GM19395 (cell line): ENCODE results near the gene ANAPC10.

Source experiments
- ATAC-seq: cut with Tn5 transposase; IDR thresholded peaks from one replicate; pipeline ENCODE4 v1.9.1; 2021; ENCODE audit warnings: mild to moderate bottlenecking, moderate library complexity; ENCODE audit not compliant: unreplicated experiment

The ANAPC10 gene, protein sequence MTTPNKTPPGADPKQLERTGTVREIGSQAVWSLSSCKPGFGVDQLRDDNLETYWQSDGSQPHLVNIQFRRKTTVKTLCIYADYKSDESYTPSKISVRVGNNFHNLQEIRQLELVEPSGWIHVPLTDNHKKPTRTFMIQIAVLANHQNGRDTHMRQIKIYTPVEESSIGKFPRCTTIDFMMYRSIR

DNA sequence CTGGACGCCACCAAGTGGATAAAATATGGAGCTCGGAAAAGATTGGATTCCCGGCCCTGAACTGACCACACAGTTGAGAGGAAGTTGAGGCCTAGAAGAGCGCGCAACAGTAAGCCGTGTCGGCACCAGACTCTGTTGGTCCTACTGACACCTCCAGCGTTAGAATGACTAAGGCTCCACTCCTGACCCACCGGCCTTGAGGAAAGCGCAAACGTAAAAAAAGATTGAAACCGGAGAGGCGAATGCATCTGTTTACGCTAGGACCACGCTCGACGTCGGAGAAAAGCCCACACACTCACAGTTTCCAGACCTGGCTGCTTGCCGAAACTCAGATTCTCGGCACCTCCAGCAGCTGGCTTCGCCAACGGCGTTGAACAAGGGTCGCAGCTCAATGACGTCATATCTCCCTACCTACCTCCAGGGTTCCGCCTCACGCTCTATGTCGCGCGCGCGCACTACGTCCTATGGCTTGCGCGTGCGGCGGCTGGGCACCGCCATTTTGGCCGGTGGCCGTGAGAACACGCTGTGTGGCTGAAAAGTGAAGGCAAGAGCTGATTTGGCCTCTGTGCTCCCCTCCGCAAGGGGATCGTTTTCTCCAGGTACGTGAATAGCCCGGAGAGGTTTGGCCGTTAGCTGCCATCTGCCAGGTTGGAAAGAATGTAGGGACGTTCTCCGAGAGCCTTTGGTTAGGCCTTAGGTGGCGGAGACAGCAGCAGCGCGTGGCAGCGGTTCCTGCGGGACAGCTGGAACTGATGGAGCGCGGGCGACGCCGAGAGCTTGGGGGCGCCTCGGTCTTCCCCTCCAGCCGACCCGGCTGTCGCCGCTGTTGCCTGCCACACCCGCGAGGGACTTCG is at the start of gene ANAPC10, which contains the start of gene ABCE1:
TSS of gene ANAPC10 (minus strand) at position 376 of the 854 bp plus-strand sequence. CDS start 2,097 bp downstream, outside the sequence.
TSS of gene ABCE1 (plus strand) at position 491 of the 854 bp plus-strand sequence. CDS start 6,102 bp downstream, outside the sequence.
- peak; percentile 83 for ATAC-seq

DNA sequence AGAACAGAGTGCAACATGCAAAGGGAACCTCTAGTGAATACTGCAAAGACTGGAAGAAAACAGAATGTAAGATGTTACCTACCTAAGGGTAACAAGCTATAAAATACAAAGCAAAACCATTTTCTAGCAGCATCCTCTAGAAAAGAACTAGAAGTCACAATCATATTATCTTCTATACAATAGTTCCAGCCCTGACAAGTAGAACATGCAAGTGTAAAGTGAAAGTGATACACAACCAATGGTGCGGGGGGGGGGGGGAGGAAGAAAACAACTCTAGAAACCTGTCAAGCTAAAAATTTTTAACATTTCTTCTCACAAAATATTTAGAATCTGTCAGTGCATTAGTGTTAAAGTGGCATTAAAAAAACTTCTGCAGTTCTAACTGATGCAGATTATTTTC is 38.2 kb upstream of the ANAPC10 start:
- peak; percentile 52 for ATAC-seq

DNA sequence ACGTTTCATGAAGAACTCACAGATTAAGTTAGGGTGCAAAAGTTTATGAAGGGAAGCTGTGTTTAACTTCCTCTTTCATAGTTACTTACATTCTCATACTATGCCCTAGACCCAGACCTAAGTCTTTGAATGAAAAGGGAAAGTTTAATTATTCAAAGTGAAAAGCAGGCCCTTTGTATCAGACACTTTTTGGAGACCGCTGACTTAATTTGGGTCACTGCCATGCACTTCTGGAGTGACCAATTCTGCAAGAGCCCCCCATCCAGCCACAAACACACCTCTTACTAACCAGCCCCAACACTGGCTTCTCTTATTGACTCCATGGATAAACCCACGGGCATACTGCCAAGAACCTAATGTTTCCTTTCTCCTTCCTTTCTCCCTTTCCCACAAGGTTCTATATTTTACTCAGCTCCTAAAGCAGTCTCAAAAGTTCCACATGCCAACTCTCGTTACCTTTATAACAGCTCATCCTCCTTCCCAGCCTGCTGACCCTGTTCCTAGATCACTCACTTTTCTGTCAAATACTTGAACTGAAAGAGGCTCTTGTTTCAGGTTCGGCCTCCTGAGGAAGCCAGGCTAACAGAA is 34.6 kb upstream of the ANAPC10 start:
- peak; percentile 68 for ATAC-seq

DNA sequence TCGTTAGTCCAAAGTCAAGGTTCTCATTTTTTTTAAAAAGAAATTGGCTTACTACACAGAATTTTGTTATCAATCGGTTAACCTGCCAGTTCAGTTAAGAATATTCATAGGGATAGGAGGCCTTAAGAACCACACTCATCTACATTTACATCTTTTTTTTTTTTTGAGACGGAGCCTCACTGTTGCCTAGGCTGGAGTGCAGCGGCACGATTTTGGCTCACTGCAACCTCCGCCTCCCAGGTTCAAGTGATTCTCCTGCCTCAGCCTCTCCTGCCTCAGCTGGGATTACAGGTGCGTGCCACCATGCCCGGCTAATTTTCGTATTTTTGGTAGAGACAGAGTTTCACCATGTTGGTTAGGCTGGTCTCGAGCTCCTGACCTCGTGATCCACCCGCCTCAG is 33.9 kb upstream of the ANAPC10 start:
- ATAC-seq = no peak

DNA sequence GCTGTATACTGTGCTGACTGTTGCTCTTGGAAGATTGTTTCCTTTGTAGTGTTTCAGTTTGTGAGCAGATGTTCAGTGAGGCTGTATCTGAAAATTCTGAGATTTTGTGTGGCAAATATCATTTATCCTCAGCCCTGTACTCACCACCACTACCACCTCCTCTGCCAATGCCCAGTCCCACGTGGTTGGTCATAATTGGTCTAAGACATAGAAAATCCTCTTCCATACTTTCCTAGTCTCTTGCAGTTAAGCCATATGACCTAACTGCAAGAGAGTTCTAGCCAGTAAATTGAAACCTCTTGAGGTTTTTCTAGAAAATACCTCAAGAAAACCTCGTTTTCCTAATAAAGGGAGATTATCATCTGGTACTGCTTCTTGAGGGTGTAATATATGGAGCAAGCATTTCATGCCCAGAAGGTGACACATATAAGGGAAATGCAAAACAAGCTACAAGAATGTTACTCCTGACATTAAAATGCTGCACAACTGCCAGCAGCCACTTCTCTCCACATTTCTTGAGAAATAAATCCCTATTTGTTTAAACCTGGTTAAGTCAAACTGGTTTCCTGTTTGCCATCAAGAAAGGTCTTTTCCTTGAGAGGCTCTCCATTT is 32.9 kb upstream of the ANAPC10 start:
- no peak for ATAC-seq

DNA sequence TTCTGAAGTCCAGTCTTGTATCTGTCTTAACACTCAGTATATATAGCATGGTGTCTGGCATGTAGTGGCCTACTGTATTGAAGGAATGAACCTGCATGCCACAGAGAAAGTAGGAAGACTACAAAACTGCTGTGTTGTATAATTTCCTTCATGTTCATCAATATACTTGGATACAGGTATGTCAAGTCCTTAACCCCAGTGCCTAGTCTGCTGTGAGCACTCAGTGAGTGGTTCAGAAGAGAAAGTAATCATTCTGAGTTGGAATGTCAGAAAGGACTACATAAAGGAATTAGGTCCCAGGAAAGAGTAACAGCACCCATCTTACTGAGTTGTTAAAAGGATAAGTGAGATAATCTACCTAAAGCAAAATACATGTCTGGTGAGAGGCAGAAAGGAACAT is 32.1 kb upstream of the ANAPC10 start:
- no peak for ATAC-seq

DNA sequence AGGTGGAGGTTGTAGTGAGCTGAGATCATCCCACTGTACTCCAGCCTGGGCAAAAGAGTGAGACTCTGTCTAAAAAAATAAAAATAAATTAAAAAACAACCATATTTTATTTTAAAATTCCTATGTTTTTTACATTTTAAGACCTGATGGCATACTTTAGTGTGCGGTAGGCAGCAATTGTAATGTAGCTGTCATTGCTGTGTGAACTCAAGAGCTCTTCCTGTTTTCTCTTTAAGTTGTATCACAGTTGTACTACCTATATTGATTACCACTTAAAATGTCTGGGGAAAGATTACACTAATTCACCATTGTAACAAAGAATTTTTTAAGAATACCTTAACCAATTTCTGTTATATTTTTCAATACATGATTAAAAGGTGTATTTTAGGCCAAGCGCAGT is 27.4 kb upstream of the ANAPC10 start:
- ATAC-seq = no peak

DNA sequence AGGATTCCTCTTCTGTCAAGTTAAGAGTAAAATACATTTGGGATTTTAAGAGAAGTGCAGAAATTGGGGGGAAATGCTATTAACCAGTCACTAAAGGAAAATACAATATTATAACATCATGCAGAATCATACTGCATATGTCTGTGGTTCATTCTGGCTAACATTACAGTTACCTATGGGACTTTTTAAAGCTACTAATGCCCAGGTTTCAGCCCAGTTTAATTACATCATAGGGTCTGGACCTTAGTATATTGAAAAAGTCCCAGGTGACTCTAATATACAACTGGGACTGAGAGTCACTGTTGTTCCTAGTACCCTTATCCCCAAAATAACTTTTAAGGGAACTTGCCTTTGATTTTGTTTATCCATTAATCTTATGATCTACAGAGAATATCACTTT is 10.1 kb upstream of the ANAPC10 start:
- no peak for ATAC-seq

DNA sequence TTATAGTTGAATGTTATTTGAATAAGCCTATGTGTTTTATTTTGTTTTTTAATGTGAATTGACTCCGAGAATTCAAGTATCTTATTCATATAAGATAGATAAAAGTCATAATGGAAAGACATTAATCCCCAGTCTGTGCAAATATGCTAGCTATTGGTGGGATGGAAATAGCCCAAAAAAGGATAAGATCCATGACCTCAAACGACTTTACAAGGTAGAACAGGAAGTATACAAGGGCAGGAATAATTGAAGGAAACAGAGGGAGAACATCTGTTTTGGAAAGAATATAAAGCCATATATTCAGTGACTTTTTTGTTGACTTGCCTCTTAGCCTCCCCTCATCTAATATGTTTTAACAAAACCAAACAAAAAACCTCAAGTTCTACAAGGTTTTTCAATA is 9.1 kb upstream of the ANAPC10 start:
- no peak for ATAC-seq

DNA sequence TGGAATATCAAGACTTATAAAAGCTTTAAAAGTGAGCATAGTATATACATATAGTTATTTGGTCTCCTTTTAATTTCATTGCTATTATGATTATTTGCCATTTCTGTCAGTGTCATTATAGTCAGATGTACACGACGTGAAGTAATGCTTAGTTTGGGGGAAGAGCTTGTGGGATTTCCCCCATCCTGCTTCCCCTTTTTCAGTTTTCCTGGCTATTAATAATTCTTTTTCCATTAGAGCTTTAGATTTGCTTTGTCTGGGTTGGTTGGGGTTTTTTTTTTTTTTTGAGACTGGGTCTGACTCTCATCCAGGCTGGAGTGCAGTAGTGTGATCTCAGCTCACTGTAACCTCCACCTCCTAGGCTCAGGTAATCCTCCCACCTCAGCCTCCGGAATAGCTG is 5.5 kb upstream of the ANAPC10 start:
- no peak for ATAC-seq

DNA sequence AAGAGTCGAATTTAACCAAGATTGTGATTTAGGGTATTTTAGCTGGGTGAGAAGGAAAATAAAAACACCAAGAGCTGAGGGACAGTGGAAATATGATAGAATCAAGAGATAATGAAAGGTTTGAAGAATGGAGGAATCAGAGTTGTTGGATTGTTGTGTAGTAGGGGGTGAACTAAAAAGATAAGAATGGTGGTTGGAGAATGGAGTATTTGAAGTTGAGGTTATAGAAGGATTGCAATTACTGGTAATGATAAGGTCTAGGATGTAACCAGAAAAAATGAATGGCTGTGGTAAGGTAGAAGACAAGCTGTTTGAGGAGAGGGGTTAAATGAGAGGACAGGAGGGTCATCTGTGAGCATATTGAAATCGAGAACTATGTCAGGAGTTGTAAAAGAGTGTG is 4.6 kb upstream of the ANAPC10 start:
- ATAC-seq = no peak

DNA sequence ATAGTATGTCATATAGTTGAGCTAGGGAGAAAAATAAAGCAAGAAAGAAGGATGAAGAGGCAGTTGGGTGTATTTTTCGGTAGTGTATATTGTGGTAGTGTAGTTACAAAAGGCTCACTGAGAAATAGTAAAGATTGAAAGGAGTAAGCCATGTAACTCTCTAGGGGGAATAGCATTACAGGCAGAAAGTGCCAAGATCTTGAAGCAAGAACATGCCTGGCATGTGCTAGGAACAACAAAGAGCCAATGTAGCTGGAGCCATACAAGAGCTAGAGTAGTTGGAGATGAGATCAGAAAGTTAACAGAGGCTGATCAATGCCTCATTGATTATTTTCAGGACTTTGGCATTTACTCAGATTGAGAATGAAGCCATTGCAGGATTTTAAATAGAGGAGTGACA is 3.1 kb upstream of the ANAPC10 start:
- no peak for ATAC-seq

DNA sequence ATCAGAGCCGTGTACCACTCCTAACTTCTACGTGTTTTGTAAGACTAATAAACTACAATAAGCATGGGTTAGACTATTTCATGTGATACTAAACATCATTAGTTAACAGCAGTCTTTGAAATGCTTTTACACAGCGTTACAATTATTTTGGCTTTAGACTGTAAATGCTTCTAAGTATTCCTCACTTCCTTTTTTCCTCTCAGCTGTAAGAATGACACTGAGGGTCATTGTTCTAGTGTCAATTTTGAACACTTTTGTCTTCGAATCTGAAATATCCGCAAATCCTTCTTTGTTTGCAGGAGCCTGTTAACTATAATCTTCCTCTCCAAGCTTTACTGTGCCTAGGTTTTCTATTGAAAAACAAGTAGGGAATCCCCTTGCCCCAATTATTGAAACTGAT is 1.7 kb upstream of the ANAPC10 start:
- no peak for ATAC-seq

DNA sequence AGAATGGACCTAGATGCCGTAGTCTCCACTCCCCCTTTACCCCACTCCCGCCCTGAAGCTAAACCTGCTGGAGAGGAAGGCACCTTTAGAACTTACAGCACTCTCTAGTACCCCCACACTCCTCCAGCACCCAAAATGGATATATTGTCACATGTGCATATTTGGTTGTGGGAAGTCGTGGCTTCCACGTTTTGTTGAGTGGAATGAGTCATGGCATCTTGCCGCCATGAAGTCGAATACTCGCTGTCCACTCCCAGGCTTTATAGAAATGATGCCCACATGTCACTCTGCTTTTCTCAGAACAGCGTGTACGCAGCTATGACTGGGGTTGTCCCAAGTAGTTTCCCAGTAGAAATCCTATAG is 660 bp upstream of the ANAPC10 start:
- peak; percentile 29 for ATAC-seq

DNA sequence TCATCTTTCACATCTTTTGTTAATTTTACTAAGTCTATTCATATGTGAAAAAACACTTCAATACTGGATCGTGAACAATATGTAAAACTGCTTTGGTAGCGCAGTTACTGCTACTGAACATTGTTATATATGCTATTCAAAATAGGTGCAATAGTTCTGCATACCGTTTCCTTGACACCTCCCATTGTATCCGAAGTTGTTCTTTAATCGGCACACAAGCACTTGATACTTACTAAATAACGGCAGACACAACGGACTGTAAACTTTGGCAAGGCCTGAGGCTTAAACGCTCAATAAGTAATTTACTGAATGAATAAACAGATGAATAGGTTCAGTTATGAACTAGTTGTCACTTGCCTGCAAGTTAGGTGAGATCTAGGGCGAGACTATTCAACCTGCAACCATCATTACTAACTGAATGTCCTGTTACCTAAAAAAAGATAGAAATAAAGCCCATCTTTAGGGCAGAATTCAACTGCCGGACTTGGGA is 620 bp downstream of the ANAPC10 start:
- peak; percentile 7 for ATAC-seq

DNA sequence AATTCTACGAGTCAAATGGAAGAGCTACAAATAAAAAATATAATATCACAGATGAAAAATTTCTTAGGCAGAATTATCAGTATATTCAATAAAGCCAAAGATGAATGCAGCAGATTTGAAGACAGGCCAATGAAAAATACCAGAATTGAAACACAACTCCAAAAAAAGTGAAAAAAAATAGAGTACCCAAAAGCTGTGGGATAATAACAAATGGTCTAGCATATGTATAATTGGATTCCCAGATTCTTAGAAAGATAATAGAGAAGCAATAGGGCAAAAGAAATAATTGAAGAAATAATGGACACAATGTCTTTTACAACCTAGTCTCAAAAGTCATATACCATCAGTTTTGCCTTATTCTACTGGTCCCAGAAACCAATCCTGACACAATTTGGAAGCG is 4.4 kb downstream of the ANAPC10 start:
- no peak for ATAC-seq

DNA sequence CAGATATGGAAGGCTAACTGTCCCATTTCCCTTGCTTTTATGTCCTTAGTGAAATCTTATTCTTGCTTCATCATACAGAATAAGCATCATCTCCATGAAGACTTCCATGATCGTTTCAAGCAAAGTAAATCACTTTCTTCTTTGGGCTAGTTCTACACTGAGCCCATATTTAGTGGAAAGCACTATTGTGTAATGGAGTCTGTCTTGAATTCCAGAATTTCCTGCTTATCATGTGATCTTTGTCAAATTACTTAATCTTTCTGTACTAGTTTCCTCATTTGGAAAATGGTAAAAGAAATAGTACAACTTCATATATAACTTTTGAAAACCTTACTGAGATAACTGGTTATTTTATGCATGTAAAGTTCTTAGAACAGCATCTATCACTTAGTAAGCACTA is 7.6 kb downstream of the ANAPC10 start:
- ATAC-seq = no peak

DNA sequence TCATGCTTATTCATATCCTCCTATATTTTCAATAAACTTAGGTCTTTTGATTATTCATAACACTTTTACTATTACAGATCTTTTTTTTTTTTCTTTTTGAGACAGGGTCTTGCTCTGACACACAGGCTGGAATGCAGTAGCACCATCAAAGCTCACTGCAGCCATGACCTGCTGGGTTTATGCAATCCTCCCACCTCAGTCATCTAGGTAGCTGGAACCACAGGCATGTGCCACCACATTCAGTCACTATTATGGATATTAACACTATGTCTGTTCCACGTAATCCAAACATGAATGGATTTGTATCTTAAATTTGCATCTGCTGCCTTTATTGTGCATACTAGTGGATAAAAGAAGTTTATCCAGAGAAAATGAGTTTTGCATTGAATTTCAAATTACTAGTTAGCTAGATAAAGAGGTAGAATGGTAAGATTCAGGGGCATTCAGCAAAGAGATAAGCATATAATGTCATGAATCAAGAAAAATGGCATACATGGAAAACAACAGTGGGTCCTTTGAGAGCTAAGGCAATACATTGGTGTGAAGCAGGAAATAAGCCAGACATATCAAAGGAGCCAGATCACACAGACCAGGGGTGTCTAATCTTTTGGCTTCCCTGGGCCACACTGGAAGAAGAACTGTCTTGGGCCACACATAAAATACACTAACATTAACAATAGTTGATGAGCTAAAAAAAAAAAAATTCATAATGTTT is 13.9 kb downstream of the ANAPC10 start:
- no peak for ATAC-seq

DNA sequence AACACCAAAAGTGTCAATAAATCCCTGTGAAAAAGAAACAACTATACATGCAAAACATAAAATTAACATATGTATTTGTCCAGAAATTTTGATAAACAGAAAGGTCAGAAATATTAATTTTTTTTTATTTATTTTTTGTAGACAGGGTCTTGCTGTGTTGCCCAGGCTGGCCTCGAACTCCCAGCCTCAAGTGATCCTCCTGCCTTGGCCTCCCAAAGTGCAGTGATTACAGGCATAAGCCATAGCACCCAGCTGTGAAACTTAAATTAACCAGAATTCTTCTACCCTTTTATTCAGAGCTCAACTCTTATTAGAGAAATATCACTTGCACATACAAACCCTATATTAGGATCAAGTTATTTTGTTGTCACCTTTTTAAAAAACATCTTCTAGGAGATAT is 16.2 kb downstream of the ANAPC10 start:
- ATAC-seq = no peak

DNA sequence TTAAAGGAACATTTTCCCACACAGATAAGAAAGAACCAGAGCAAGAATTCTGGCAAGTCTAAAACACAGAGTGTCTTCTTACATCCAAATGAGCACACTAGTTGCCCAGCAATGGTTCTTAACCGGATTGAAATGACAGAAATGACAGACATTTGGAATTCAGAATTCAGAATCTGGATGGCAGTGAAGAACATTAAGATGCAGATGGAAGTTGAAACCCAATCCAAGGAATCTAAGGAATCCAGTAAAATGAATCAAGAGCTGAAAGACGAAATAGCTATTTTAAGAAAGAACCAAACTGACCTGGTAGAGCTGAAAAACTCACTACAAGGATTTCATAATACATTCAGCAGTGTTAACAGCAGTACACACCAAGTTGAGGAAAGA is 21.5 kb downstream of the ANAPC10 start:
- ATAC-seq = no peak
